NCI-H69 (cell line): ENCODE measurements around the gene CCDC88A.
"Not testable (repeated sequence)": the region's sequence is repeated elsewhere in the genome, so short reads cannot be mapped to it uniquely, and the experiment has no call there.

Experiments used
- DNase-seq: peaks from one replicate; lab custom pipeline; 2025; lab: John Stamatoyannopoulos, UW

CCDC88A gene

DNA sequence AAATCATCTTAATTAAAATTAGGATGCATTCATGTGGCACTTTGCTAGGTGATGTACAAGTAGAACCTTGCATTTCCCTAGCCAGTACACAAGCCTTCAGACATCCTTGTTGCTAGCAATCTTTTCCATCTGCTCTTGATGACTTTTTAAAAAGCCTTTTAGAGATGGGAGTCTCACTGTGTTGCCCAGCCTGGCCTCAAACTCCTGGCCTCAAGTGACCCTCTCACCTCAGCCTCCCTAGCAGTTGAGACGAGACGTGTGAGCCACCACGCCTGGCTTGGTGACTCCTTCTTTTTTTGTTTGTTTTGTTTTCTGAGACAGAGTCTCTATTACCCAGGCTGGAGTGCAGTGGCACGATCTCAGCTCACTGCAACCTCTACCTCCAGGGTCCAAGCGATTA, 1.7 kb upstream of the CCDC88A start:
- peak; percentile 16 for DNase-seq

GRCh38 chr2:55420871-55421270, 1.2 kb upstream of the CCDC88A start:
- DNase-seq: peak; percentile 29

- no peak for DNase-seq
These were observed 726 bp upstream of the CCDC88A start for GRCh38 chr2:55420439-55420725.

DNA sequence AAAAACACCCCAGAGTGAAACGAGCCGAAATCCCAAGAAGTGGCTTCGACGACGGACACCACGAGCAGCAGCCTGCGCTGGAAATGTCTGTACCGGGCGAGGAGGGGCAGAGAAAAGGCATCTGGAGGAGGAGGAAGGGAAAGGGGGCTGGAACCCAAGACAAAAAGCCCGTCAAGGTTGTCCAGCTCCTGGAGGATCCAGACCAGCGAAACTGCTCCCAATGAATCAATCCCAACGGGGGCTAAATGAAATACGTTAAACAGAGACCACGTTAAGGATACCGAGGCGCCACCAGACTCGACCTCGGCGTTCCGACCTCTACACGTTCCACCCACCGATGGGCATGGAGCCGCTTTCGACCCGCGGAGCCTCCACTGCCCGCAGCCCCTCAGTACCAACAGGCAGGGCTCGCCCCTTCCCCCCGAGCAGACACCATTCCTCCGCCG, 400 bp downstream of the CCDC88A start:
- peak; percentile 82 for DNase-seq

DNA sequence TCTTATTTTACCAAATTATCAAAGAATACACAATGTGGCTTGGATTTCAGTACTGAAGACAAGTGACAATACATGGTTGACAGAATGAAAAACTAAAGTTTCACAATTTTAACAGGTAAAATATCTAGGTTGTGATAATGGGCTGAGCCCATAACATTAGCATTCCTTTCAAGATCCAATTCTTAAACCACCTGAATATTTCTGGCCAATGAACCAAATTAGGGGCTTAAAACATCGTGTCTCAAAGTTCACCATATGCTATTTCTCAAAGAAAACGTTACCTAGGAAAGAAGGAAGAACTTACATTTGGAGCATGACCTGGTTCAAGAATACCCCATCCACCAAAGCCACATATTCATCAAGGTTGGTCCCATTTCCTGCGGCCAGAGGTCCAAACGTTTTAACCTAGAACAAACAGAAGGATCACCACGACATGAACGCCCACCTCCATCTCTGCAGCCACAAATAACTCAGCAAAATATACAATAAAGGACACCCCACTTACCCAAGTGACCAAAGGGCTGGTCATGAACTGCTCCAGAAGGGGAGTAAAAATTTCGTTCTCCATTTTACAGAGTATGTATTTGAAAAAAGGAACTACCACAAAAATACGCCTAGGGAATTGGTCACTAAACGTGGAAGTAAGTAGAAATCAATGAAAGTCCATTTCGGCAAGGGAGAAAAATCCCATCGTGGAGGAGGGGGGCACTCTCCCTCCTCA, 984 bp downstream of the CCDC88A start:
- DNase-seq: peak; percentile 32

- DNase-seq: peak; percentile 3
These were observed 1.6 kb downstream of the CCDC88A start for GRCh38 chr2:55418072-55418471.

DNA sequence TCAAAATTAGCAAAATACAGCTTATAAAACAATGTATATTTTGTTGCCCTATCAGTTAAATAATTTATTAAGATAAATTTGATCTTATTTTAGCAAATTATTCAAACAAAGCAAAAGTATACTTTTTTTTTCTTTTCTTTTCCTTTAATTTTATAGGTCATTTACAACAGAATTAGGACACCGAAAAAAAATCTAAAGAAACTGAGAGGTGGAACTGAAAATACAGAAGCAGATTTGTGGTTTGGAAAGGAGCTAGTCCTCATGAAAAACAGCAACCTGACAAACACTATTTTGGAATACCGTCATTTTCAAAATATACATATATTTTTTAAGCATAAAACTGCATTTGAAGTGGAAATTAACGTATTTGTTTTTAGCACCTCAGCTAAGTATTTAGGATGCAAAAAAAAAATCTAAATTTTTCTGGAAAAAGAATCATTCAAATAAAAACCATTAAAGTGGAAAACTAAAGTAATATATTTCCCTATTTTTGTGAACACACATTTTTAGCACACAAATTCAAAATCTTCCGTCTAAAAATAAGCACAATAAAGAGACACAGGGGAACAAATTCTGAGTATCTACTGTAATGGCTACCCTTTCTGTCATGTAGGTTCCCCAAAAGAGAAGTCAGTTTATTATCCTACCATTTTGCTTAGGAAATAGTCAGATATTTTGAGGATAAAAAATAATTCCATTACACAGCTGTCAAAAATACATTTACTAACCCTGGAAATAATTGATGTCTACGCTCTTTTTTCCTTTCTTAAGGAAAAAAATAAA, 2.7 kb downstream of the CCDC88A start:
- DNase-seq: peak; percentile 1

- DNase-seq: peak; percentile 6
These were observed 4.4 kb downstream of the CCDC88A start for GRCh38 chr2:55415300-55415699.

DNA sequence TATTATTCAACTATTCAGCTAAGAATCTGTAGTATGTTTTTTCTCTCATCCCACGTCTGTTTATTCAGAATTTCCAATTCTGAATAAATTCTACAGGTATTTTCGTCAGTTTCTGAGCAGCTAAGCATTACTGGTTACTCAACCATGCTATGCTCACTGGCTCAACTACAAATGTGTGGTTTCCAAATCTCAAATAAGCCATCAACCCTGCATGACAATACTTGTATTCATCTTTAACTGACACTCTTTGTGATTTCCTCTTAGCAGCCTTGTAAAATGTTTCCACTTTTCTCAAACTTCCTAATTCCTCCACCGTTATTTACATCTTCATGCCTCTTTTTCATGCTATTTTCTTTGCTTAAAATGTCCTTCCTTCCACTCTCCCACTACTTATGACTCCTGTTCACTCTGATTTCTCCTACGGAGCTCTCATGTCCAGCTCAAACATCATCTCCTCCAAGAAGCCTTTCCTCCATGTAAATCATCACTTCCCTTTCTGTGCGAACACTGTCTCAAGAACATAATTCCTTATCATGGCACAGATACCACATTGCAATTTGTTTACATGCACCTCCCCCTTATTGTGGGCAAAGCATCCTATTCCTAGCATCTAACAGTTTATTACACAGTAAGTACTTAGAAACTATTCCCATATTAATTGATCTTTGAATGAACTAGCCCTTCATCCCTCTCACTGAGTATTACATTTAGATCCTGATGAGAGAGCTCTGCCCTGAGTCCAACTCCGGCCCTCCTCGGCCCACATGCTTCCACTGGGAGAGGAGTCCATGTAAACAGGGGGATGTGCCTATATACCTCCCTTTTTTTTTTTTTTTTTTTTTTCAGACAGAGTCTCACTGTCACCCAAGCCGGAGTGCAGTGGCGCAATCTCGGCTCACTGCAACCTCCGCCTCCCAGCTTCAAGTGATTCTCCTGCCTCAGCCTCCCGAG, 10.5 kb downstream of the CCDC88A start:
- no peak for DNase-seq

- no peak for DNase-seq
These were observed 11.4 kb downstream of the CCDC88A start for GRCh38 chr2:55408098-55408882.

GRCh38 chr2:55405116-55405515, 14.5 kb downstream of the CCDC88A start:
- no peak for DNase-seq

GRCh38 chr2:55403256-55403998, 16.2 kb downstream of the CCDC88A start:
- no peak for DNase-seq

DNA sequence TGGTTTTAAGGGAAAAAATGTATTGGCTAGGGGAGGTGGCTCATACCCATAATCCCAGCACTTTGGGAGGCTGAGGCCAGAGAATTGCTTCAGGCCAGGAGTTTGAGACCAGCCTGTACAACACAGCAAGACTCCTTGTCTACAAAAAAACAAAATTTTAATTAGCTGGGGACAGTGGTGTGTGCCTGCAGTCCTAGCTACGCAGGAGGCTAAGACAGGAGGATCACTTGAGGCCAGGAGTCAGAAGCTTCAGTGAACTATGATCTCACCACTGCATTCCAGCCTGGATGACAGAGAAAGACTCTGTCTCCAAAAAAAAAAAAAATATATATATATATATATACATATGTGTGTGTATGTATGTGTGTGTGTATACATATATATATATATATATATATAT, 18.5 kb downstream of the CCDC88A start:
- peak; percentile 36 for DNase-seq

GRCh38 chr2:55400332-55400731, 19.3 kb downstream of the CCDC88A start:
- no peak for DNase-seq

- DNase-seq: no peak
These were observed 19.8 kb downstream of the CCDC88A start for GRCh38 chr2:55399815-55400214.

- no peak for DNase-seq
These were observed 23.7 kb downstream of the CCDC88A start for GRCh38 chr2:55395724-55396605.

DNA sequence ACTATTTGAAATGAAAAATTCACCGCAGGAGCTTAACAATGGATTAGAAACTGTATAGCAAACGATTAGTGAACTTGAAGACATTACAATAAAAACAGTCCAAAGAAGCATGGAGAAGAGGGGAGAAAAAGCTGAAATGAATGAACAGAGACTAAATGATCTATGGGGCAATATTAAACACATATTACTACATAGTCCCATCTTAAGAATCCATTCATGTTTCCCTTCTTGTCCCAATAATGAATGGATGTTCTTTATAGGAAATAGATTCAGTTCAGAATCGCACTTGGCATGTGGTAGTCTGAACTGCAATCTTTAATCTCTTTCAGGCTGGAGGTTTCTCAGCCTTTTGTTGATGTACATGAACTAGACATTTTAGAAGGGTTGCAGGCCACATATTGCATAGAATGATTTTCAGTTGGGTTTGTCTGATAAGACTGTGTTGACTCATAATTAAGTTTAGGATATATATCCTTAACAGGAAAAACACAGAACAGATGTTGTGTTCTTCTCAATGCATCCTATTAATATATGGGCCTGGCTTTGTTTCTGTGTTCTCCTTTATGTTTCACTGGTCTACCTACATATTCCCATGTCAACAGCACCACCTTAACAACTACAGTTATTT, 27.9 kb downstream of the CCDC88A start:
- DNase-seq: no peak

GRCh38 chr2:55391155-55391554, 28.5 kb downstream of the CCDC88A start:
- no peak for DNase-seq

DNA sequence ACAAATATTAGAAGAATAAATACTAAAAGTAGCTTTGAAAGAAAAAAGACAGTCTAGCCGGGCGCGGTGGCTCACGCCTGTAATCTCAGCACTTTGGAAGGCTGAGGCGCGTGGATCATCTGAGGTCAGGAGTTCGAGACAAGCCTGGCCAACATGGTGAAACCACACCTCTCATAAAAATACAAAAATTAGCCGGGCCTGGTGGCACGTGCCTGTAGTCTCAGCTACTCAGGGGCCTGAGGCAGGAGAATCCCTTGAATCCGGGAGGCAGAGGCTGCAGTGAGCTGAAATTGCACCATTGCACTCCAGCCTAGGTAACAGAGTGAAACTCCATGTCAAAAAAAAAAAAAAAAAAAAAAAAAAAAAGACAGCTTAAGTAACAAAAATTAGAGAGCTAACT, 34.1 kb downstream of the CCDC88A start:
- DNase-seq: not testable (repeated sequence)
